Spinal cord (tissue), 10 donors: ENCODE results near the gene AVPR1B. TPM values are rescaled to one million over a fixed set of nuclear protein-coding genes. Genes with fewer than 3 reads are reported as not detected.

ENCODE experiments used
- DNase-seq, 6 donors: peaks; one replicate each; pipeline versions ENCODE4 v3.0.0 to v3.0.0-alpha.2; 2013 to 2015; ENCODE audit warnings: low spot score in 6 of 6, low read depth in 4 of 6
- H3K27ac ChIP-seq: one replicate; pipeline ENCODE4 v1.5.1; 2013; ENCODE audit warnings: low read depth, low read length, control low read depth
- H3K27me3 ChIP-seq: one replicate; pipeline ENCODE4 v1.6.1; 2013; ENCODE audit warnings: low read length; ENCODE audit not compliant: control insufficient read depth, insufficient read depth
- H3K36me3 ChIP-seq: one replicate; pipeline ENCODE4 v1.6.1; 2013; ENCODE audit warnings: low read length; ENCODE audit not compliant: control insufficient read depth, insufficient read depth
- H3K4me1 ChIP-seq: one replicate; pipeline ENCODE4 v1.6.1; 2013; ENCODE audit warnings: low read length; ENCODE audit not compliant: control insufficient read depth, insufficient read depth
- H3K4me3 ChIP-seq: one replicate; pipeline ENCODE4 v1.5.1; 2013; ENCODE audit warnings: low read depth, low read length, control low read depth
- H3K9me3 ChIP-seq: one replicate; pipeline ENCODE4 v1.6.1; 2013; ENCODE audit warnings: low read length; ENCODE audit not compliant: control insufficient read depth, insufficient read depth
- WGBS: methylation state at CpG from one replicate; pipeline ENCODE4 v1.1.5; 2013; ENCODE audit warnings: missing lambda C conversion rate; ENCODE audit not compliant: insufficient coverage; 5-methylcytosine and 5-hydroxymethylcytosine counted together
- polyA plus RNA-seq, 2 donors: library from polyadenylated mRNA; unstranded; fragments of 120-200 nt; gene quantifications; one replicate each; pipeline ENCODE4 v1.2.1, GENCODE V29; 2013; ENCODE audit not compliant: insufficient read length in 2 of 2
- total RNA-seq, 2 donors: library from RNA; depleted of rRNA in 1 of 2; stranded (reverse); fragments of 120-200 nt in 1 of 2; fragments of >200 nt in 1 of 2; gene quantifications; one replicate each; pipeline versions ENCODE4 v1.2.3 to v1.2.4, GENCODE V29; 2013 to 2014
- donor health status: healthy.

The AVPR1B gene
- total and polyA plus RNA-seq, 4 donors, result 0.12 to 0.50 (median 0.17) TPM; not detected in 1

DNA sequence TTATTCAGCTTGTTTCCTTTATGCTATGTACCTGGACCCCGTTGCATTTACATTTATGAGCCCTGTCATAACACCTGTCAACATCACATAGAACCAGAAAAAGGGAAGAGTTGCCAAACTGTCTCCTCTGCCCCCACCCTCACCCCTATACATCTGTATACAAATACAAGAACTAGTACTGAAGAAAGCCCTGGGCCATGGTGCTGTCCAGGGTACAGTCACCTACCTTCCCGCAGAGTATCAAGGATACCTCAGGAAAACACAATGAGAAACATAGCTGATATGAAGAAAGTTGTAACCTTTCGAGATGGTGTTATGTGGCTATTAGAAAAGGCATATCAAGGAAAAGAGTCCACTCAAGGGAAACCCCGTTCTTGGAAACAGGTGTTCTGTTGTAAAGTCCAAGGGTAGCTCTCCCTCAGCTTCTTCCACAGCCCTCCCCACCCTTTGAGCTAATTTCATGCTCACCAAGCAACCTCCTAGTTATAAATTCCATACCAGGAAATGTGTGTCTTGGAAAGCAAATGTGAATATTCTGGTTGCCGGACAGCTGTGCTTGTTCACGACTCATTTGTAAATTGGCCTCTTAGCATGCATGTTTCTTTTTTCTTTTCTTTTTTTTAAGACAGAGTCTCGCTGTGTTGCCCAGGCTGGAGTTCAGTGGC lies 16.7 kb upstream of the AVPR1B start:
- Histone ChIP-seq H3K36me3 (no peaks in the 10 kb centered on the region), H3K27ac (no peak overlapping the region), H3K4me3 (no peak overlapping the region), H3K27me3 (no peaks in the 10 kb centered on the region), H3K9me3 (no peaks in the 10 kb centered on the region), H3K4me1 (peaks cover 7% of the 10 kb centered on the region)
- 71% methylated on average over 1 of the region's 7 CpGs for WGBS
- DNase-seq, result no peak

DNA sequence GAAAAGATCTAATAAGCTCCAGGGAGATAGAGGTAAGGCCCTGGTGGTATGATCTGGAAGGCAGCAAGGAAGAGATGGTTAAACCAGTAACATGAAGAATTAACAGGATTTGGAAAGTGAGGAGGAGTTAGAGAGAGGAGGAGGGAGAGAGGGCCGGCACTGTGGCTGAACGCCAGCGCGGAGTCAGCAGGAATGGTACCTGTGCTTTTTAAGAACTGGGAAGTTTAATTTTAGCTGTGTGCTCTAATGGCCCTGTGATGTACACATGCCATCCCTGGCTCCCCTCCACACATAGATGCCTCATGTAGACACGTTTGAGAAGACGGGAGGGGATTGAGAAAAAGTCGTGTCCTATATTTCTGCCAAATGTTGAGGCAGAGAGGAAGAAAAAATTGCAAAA lies 13.8 kb upstream of the AVPR1B start:
- Histone ChIP-seq H3K27ac (no peak overlapping the region), H3K9me3 (no peaks in the 10 kb centered on the region), H3K4me3 (no peak overlapping the region), H3K4me1 (peaks cover 4% of the 10 kb centered on the region), H3K27me3 (no peaks in the 10 kb centered on the region), H3K36me3 (no peaks in the 10 kb centered on the region)
- WGBS, result 69% methylated on average over 6 of the region's 7 CpGs
- peak in 1 of 6 donors; percentile 9 for DNase-seq

DNA sequence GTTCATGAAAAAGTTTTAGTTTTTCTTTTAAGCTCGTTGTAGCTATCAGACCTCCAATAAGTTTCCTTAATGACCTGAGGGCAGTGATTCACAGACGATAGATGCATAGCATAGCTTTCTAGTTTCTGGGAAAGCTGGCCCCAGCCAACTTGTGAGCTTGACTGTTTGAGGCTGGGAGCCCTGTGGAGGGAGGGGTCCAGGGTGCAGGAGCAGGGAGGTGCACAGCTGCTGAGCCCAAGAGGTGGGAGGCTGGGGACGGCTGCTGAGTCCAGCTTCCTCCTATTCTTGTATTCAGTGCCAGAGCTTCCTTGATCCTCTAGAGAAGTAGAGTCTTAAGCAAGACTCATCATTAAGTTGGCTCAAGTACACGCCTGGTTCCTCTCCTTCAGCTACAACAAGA lies 11.0 kb upstream of the AVPR1B start:
- H3K4me3 ChIP-seq, result no peak overlapping the region
- H3K27me3 ChIP-seq, result no peaks in the 10 kb centered on the region
- H3K9me3 ChIP-seq, result no peaks in the 10 kb centered on the region
- H3K4me1 ChIP-seq, result no peaks in the 10 kb centered on the region
- DNase-seq, result no peak
- H3K27ac ChIP-seq, result no peak overlapping the region
- no peaks in the 10 kb centered on the region for H3K36me3 ChIP-seq
- WGBS, result 79% methylated on average over 3 of the region's 4 CpGs

DNA sequence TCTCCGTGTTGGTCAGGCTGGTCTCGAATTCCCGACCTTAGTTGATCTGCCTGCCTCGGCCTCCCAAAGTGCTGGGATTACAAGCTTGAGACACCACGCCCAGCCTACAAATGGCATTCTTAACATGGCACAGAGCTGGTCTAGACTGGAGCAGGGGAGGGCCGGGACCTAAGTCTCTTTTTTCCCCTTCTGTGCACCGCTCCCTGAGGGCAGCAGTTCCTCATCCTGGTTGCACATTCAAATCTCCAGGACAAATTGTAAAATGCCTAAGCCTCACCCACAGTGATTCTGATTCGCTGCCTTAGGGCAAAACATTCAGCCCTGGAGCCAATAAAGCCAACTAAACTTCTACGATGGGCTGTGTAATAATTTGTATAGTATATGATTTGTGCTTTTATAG lies 10.1 kb upstream of the AVPR1B start:
- Histone ChIP-seq H3K27ac (no peak overlapping the region), H3K27me3 (no peaks in the 10 kb centered on the region), H3K9me3 (peaks cover 1% of the 10 kb centered on the region), H3K4me1 (no peaks in the 10 kb centered on the region), H3K36me3 (no peaks in the 10 kb centered on the region), H3K4me3 (no peak overlapping the region)
- WGBS, result 94% methylated on average over 8 of the region's 9 CpGs
- DNase-seq, result no peak

DNA sequence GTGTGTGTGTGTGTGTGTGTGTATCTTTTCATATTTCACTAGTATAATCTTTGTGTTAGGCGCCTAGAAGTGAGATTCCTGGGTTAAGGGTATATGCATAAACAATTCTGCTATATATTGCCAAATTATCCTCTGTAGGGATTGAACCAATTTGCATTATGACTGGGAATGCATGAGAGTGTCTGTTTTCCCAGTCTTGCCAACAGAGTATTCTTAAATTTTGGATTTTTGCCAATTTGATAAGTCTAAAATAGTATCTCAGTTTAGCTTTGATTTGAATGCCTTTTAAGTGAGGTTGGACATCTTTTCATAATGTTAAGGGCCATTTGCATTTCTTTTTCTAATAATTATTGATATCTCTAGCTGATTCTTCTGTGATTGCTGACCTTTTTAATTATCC lies 8.2 kb upstream of the AVPR1B start:
- no peaks in the 10 kb centered on the region for H3K27me3 ChIP-seq
- DNase-seq, result peak in 2 of 6 donors; percentile 44 to 56
- WGBS, result no CpG with 5 or more reads among the region's 1 CpG

DNA sequence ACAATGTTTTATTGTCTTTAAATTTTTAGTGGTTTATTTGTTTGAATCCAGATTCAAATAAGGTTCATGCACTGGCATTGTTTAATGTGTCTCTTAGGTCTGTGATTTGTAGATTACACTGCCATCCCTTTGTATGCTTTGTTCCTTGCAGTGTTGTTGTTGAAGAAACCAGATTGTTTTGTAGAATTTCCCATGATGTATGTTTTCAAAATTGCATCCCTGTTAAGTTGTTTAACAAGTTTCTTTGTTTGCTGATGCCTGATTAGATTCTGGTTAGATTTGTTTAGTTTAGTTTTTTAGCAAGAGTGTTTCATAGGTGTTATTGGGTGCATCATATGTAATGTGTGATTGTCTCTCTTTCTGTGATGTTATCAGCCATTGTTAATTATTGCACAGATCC lies 5.5 kb upstream of the AVPR1B start:
- Histone ChIP-seq H3K36me3 (no peaks in the 10 kb centered on the region), H3K9me3 (peaks cover 4% of the 10 kb centered on the region), H3K4me1 (peaks cover 2% of the 10 kb centered on the region), H3K27ac (no peak overlapping the region), H3K4me3 (no peak overlapping the region), H3K27me3 (peaks cover 7% of the 10 kb centered on the region)
- no peak for DNase-seq

More for the DNA sequence above, 8.2 kb upstream of the AVPR1B start:
- Histone ChIP-seq H3K4me3 (no peak overlapping the region), H3K4me1 (no peaks in the 10 kb centered on the region), H3K36me3 (no peaks in the 10 kb centered on the region), H3K9me3 (peaks cover 4% of the 10 kb centered on the region), H3K27ac (no peak overlapping the region)

DNA sequence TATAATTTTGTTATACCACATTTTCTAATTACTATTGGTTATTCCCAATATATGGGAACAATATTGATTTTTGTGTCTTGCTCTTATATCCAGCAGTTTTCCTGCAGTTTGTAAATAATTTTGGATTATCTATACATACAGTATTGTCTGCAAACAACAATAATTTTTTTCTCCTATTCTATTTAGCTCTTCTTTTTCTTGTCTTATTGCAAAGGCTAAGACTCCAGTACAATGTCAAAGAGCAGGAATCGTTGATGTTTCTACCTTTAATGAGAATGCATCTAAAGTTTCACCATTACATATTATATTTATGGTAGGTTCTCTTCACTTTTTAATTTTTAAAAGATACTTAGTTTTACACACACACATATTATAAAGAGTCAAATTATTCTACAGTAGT lies 4.1 kb upstream of the AVPR1B start:
- Histone ChIP-seq H3K36me3 (no peaks in the 10 kb centered on the region), H3K4me3 (no peak overlapping the region), H3K4me1 (peaks cover 15% of the 10 kb centered on the region), H3K27ac (no peak overlapping the region), H3K27me3 (peaks cover 21% of the 10 kb centered on the region), H3K9me3 (peaks cover 4% of the 10 kb centered on the region)
- no peak for DNase-seq
- WGBS, result no CpG with 5 or more reads among the region's 1 CpG

DNA sequence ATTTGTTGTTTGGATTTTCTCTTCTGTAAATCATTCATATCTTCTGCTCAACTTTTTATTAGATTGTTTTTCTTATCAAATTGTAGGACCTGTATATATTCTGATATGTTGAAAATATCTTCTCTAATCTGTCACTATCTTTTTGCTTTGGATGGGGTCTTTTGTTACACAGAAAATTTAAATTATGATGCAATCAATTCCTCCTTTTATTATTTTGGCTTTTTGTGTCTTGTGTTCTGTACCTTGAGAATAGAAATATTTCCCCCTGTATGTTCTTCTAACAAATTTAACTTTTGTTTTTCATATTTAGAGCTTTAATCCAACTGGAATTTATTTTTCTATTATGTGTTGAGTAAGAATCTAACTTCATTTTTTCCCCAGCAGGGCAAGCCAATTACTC lies 3.2 kb upstream of the AVPR1B start:
- no peak for DNase-seq
- no peak overlapping the region for H3K4me3 ChIP-seq
- H3K36me3 ChIP-seq, result no peaks in the 10 kb centered on the region
- H3K4me1 ChIP-seq, result peaks cover 15% of the 10 kb centered on the region
- H3K27me3 ChIP-seq, result peaks cover 21% of the 10 kb centered on the region
- H3K27ac ChIP-seq, result no peak overlapping the region
- H3K9me3 ChIP-seq, result peaks cover 4% of the 10 kb centered on the region

DNA sequence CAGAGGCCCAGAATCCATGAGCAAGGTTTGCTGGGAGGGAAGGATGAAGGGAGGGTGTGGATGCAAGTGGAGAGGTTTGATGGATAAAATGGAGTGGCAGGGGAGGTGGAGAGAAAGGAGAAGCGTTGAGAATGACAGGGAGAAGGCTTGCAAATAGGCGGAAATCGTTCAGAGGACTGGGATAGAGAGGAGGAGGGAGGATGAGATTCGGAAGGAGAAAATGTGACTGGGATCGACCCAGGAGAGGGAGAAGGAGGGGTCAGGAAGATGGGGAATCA lies 376 bp downstream of the AVPR1B start:
- 19% methylated on average over 5 of the region's 5 CpGs for WGBS
- Histone ChIP-seq H3K4me3 (peak overlapping the region; percentile 39), H3K9me3 (no peaks in the 10 kb centered on the region), H3K27ac (no peak overlapping the region), H3K4me1 (peaks cover 15% of the 10 kb centered on the region), H3K27me3 (peaks cover 21% of the 10 kb centered on the region), H3K36me3 (no peaks in the 10 kb centered on the region)
- no peak for DNase-seq

DNA sequence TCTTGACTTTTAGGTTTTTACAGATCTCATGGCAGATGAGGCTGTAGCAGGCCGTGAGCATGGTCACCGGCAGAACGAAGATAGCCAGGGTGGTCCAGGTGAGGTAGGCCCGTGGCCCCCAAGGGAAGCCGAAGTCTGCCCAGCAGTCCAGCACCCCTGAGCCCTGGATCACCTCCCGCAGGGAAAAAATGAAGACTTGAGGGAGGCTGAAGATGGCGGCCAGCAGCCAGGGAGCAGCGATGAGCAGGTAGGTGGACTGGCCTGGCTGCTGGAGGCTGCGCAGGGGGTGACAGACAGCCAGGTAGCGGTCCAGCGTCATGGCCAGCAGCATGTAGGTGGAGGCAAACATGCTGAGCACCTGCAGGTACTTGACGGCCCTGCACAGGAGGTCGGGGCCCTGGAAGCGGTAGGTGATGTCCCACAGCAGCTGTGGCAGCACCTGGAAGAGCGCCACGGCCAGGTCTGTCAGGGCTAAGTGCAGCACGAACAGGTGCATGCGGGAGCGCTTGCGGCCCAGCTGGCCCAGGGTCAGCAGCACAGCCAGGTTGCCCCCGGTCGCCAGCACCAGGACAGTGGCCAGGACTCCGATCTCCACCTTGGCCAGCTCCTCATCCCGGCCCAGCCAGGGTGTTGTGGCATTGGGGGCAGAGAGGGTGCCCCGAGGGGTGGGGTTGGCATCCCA lies 856 bp downstream of the AVPR1B start:
- peaks cover 21% of the 10 kb centered on the region for H3K27me3 ChIP-seq
- no peak for DNase-seq
- no peak overlapping the region for H3K4me3 ChIP-seq
- 89% methylated on average over 25 of the region's 25 CpGs for WGBS
- H3K4me1 ChIP-seq, result peaks cover 15% of the 10 kb centered on the region
- no peaks in the 10 kb centered on the region for H3K36me3 ChIP-seq
- H3K27ac ChIP-seq, result no peak overlapping the region
- no peaks in the 10 kb centered on the region for H3K9me3 ChIP-seq
